ENCODE data around the gene NOL11. TPM values are rescaled to one million over a fixed set of nuclear protein-coding genes. Genes with fewer than 3 reads are reported as not detected.
"Not testable (repeated sequence)": the region's sequence is repeated elsewhere in the genome, so short reads cannot be mapped to it uniquely, and the experiment has no call there.

NOL11 gene
- total RNA-seq, 2 donors from 2014 or later = 65.9 to 86.3 TPM

DNA sequence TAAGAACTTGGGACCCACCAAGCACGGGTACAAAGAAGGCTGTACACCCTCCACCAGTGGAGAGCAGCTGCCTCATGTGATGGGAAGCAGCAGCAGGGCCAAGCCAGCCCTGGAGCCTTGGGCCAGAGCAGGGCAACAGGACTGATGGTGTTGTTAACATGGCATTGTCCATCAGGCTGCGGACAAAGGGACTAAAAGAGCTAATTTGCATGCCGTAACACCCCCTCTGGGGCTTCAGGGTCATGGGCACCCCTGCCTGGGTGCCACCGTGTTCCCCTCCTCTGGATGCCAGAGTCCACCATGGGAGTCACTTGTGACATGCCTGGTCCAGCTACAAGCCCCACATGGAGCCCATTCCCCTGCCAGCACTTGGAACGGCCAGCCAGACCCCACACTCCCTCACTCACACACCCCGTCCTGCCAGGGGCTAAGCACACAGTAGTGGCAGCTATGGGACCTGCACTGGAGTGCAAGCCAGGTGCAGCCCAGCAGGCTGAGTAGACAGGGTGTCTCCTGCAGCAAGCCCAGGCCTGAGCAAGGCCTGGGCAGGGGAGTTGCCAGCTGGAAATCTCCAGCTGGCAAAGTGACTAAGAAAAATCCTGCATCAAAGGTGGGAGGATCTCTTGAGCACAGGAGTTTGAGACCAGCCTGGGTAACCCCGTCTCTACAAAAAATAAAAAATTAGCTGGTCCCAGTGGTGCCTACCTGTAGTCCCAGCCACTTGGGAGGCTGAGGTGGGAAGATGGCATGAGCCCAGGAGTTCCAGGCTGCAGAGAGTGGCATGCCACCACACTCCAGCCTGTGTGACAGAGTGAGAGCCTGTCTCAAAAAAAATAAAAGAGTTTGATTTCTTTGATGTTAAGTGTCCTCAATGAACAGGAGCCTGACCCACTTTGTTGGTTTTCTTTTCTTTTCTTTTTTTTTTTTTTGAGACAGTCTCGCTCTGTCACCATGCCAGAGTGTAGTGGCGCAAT lies 33.7 kb downstream of the NOL11 start:
- Mint-ChIP-seq H3K4me1 (ENCODE audit: low read depth in 2 of 2) (peaks cover 4 to 5% of the 10 kb centered on the region in 2 donors), H3K27ac (no peak overlapping the region), H3K9me3 (no peaks in the 10 kb centered on the region), H3K4me3 (no peak overlapping the region), H3K36me3 (peaks cover 17% of the 10 kb centered on the region), H3K27me3 (no peaks in the 10 kb centered on the region)
- ATAC-seq (peak in 1 of 2 donors; percentile 57), DNase-seq (ENCODE audit: low spot score) (no peak)

DNA sequence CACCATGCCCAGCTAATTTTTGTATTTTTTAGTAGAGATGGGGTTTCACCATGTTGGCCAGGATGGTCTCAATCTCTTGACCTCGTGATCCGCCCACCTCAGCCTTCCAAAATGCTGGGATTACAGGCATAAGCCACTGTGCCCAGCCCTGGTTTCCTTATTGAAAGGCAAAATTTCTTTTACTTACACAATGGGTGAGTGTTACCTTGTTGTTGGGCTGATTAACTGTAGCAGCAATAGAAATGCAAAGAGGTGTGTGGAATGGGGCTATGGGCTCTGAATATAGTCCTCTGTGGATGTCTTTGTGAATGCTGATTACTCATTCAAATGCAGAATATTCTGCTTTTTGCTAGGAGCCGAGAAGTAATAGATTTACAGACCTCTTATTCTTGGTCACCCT lies 34.4 kb downstream of the NOL11 start:
- H3K27ac Mint-ChIP-seq; H3K4me3 Mint-ChIP-seq; H3K9me3 Mint-ChIP-seq; H3K27me3 Mint-ChIP-seq; H3K4me1 Mint-ChIP-seq (ENCODE audit: low read depth in 2 of 2); ATAC-seq; DNase-seq (ENCODE audit: low spot score): not testable (repeated sequence)
- H3K36me3 Mint-ChIP-seq = peaks cover 17% of the 10 kb centered on the region

DNA sequence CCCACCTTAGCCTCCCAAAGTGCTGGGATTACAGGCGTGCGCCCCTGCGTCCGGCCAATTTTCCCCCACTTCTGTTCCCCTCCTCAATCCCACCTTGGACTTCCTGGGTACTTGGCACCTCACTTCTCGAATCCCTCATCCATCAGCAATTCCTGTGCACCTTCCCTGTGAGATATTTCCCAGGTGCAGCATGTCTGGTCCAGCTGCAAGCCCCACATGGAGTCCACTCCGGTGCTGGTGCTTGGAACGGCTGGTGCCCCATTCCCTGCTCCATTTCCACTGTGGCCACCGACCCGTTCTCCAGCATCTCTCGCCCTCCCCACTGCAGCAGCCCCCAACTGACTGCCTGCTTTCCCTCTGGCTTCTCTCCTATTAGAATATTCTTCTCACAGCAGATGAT lies 35.3 kb downstream of the NOL11 start:
- Mint-ChIP-seq H3K27me3 (no peaks in the 10 kb centered on the region), H3K9me3 (no peaks in the 10 kb centered on the region), H3K27ac (peak overlapping the region in 1 of 2 donors; percentile 18), H3K4me3 (no peak overlapping the region), H3K36me3 (peaks cover 9% of the 10 kb centered on the region), H3K4me1 (ENCODE audit: low read depth in 2 of 2) (peaks cover 5% of the 10 kb centered on the region in 2 donors)
- DNase-seq (ENCODE audit: low spot score) = no peak
- ATAC-seq = no peak

GRCh38 chr17:67754001-67754400 lies 36.3 kb downstream of the NOL11 start:
- Mint-ChIP-seq H3K27me3 (no peaks in the 10 kb centered on the region), H3K4me1 (ENCODE audit: low read depth in 2 of 2) (peaks cover 5% of the 10 kb centered on the region in 2 donors), H3K27ac (no peak overlapping the region), H3K9me3 (no peaks in the 10 kb centered on the region), H3K4me3 (no peak overlapping the region), H3K36me3 (peaks cover under 1% of the 10 kb centered on the region)
- DNase-seq (ENCODE audit: low spot score) = no peak
- no peak for ATAC-seq

- ATAC-seq; H3K4me3 Mint-ChIP-seq; DNase-seq (ENCODE audit: low spot score); H3K4me1 Mint-ChIP-seq (ENCODE audit: low read depth in 2 of 2); H3K36me3 Mint-ChIP-seq; H3K27me3 Mint-ChIP-seq; H3K27ac Mint-ChIP-seq; H3K9me3 Mint-ChIP-seq: not testable (repeated sequence)
Observed at GRCh38 chr17:67754686-67755085, 37.0 kb downstream of the NOL11 start.

DNA sequence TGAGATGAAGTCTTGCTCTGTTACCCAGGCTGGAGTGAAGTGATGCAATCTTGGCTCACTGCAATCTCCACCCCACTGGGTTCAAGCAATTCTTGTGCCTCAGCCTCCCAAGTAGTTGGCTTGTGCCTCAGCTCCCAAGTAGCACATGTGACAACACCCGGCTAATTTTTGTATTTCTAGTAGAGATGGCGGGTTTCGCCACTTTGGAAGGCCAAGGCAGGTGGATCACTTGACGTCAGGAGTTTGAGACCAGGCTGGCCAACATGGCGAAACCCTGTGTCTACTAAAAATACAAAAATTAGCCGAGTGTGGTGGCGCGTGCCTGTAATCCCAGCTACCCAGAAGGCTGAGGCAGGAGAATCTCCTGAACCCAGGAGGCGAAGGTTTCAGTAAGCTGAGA lies 39.0 kb downstream of the NOL11 start:
- H3K36me3 Mint-ChIP-seq; H3K27me3 Mint-ChIP-seq; ATAC-seq; H3K4me1 Mint-ChIP-seq (ENCODE audit: low read depth in 2 of 2); H3K4me3 Mint-ChIP-seq; DNase-seq (ENCODE audit: low spot score); H3K9me3 Mint-ChIP-seq: not testable (repeated sequence)
- peak overlapping the region in 1 of 2 donors; percentile 41 for H3K27ac Mint-ChIP-seq

DNA sequence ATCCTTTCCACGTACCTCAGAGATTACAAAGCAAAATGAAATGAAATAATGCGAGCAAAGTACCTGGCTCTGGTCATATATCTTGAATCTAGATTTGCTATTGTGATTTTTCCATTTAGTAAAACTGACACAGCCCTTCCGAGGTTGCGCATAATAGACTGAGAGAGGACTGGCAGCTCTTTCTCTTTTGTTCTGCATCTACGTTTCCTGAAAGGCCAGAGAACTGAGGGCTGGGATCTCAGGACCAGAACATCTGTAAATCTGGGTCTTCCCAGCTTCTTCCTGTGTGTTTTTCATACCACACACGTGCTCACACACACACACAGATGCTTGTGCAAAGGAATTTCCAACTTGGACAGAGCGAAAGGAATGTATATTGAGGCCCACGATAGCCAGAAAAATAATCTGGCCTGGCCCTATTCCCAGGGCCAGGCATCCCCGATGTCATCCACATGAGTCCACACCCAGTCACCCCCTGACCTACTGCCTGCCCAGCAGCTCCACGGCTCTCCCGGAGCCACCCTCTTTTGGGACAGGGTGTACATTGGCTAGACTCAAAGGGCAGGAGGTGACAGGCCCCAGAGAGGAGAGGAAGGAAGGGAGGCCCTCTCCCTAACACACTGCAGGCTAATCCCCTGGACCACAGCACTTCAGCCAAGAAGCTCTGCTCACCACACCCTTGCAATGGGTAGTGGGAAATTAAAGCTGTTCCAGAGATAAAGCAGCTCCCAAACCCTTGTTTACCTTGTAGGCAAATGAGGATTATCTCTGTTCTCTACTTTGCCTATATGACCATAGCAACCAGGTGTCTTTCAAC lies 41.8 kb downstream of the NOL11 start:
- no peak overlapping the region for H3K27ac Mint-ChIP-seq

DNA sequence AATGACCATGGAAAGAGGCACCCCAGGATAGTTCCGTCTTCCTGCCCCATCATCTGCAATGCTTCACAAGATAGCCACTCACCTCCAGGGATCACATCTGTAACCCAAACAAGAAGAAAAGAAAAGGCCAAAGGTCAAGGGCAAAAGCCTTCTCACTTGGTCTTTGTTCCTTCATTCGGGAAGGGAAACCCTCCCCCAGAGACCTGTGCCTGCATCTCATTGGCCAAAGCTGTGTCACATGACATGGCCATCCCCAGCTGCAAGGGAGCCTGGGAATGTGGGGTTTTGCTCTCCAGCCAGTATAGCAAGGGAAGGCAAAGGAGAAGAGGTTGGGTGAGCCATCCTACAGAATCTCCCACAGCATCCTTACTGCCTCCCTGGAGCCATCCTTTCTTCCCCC lies 47.9 kb downstream of the NOL11 start:
- no peak for ATAC-seq
- Mint-ChIP-seq H3K4me1 (ENCODE audit: low read depth in 2 of 2) (no peaks in the 10 kb centered on the region), H3K4me3 (no peak overlapping the region), H3K27me3 (no peaks in the 10 kb centered on the region), H3K9me3 (no peaks in the 10 kb centered on the region), H3K27ac (no peak overlapping the region), H3K36me3 (no peaks in the 10 kb centered on the region)
- no peak for DNase-seq (ENCODE audit: low spot score)

More for the DNA sequence above, 41.8 kb downstream of the NOL11 start:
- Mint-ChIP-seq H3K27me3 (no peaks in the 10 kb centered on the region), H3K9me3 (no peaks in the 10 kb centered on the region), H3K4me3 (no peak overlapping the region), H3K36me3 (no peaks in the 10 kb centered on the region), H3K4me1 (ENCODE audit: low read depth in 2 of 2) (peaks cover 5% of the 10 kb centered on the region in 2 donors)
- no peak for ATAC-seq
- DNase-seq (ENCODE audit: low spot score) = no peak

GRCh38 chr17:67769231-67769630 lies 51.5 kb downstream of the NOL11 start:
- Mint-ChIP-seq H3K9me3 (no peaks in the 10 kb centered on the region), H3K36me3 (no peaks in the 10 kb centered on the region), H3K27ac (no peak overlapping the region), H3K4me3 (no peak overlapping the region), H3K27me3 (no peaks in the 10 kb centered on the region), H3K4me1 (ENCODE audit: low read depth in 2 of 2) (no peaks in the 10 kb centered on the region)
- DNase-seq (ENCODE audit: low spot score) = no peak
- ATAC-seq = no peak

DNA sequence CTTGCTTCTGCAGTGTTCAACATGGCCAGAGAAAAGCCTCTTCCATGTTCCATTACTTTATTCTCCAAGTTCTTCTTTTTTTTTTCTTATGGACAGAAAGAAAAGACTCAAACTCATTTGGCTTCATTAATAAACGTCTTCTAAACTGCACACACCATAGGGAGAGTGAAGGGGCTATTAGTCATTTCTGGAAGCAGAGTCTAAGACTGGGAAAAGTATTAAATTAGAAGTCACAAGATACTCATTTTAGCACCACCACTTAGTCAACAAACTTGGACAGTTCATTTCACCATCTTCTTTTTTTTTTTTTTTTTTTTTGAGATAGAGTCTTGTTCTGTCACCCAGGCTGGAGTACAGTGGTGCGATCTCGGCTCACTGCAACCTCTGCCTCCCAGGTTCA lies 52.8 kb downstream of the NOL11 start:
- DNase-seq (ENCODE audit: low spot score) (no peak), ATAC-seq (peak in 1 of 2 donors; percentile 77)
- Mint-ChIP-seq H3K4me3 (no peak overlapping the region), H3K9me3 (no peaks in the 10 kb centered on the region), H3K36me3 (no peaks in the 10 kb centered on the region), H3K27me3 (no peaks in the 10 kb centered on the region), H3K27ac (peak overlapping the region in 1 of 2 donors; percentile 59), H3K4me1 (ENCODE audit: low read depth in 2 of 2) (no peaks in the 10 kb centered on the region)

- Mint-ChIP-seq H3K4me1 (ENCODE audit: low read depth in 2 of 2) (no peaks in the 10 kb centered on the region), H3K27ac (no peak overlapping the region), H3K27me3 (no peaks in the 10 kb centered on the region), H3K4me3 (no peak overlapping the region), H3K9me3 (no peaks in the 10 kb centered on the region), H3K36me3 (no peaks in the 10 kb centered on the region)
- DNase-seq (ENCODE audit: low spot score) (no peak), ATAC-seq (no peak)
Observed at GRCh38 chr17:67772679-67773078, 54.9 kb downstream of the NOL11 start.

GRCh38 chr17:67773246-67773645 lies 55.5 kb downstream of the NOL11 start:
- ATAC-seq = no peak
- DNase-seq (ENCODE audit: low spot score) = no peak
- no peaks in the 10 kb centered on the region for H3K4me1 Mint-ChIP-seq (ENCODE audit: low read depth in 2 of 2)
- no peak overlapping the region for H3K4me3 Mint-ChIP-seq
- no peaks in the 10 kb centered on the region for H3K36me3 Mint-ChIP-seq
- no peak overlapping the region for H3K27ac Mint-ChIP-seq
- H3K9me3 Mint-ChIP-seq = no peaks in the 10 kb centered on the region
- H3K27me3 Mint-ChIP-seq = no peaks in the 10 kb centered on the region

GRCh38 chr17:67779098-67779672 lies 61.4 kb downstream of the NOL11 start:
- no peak overlapping the region for H3K27ac Mint-ChIP-seq
- ATAC-seq (peak in 1 of 2 donors; percentile 62), DNase-seq (ENCODE audit: low spot score) (no peak)
- H3K36me3 Mint-ChIP-seq = no peaks in the 10 kb centered on the region
- no peak overlapping the region for H3K4me3 Mint-ChIP-seq
- no peaks in the 10 kb centered on the region for H3K9me3 Mint-ChIP-seq
- no peaks in the 10 kb centered on the region for H3K4me1 Mint-ChIP-seq (ENCODE audit: low read depth in 2 of 2)
- H3K27me3 Mint-ChIP-seq = no peaks in the 10 kb centered on the region
